ENCODE measurements around the gene CYB561D2. TPM values are rescaled to one million over a fixed set of nuclear protein-coding genes. Genes with fewer than 3 reads are reported as not detected.

Gene CYB561D2
- total and polyA plus RNA-seq, 3 donors from 2014 or later, result 16.0 to 21.1 (median 18.9) TPM

DNA sequence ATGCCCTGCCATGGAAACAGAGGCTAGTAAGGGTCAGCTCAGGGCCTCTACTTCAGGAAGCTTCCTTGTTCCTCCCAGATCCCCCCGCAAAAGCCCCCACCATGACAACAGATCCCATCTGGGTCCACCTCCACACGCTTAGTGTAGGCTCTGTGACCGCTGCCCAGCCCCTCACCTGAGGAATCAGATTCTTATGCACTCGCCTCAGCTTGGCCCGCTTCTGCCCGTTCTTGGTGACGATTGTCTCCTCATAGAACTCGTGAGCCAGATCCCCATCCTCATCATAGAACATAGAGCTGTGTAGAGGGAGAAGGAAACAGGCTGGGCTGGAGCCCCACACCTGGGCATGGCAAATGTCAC, 24.5 kb upstream of the CYB561D2 start:
- H3K36me3 ChIP-seq (ENCODE audit: low read depth, missing control alignments), result no peaks in the 10 kb centered on the region
- TF ChIP-seq POLR2A (IDR thresholded peaks at IDR 0.05), result no peak
- TF ChIP-seq, protein P1, sequence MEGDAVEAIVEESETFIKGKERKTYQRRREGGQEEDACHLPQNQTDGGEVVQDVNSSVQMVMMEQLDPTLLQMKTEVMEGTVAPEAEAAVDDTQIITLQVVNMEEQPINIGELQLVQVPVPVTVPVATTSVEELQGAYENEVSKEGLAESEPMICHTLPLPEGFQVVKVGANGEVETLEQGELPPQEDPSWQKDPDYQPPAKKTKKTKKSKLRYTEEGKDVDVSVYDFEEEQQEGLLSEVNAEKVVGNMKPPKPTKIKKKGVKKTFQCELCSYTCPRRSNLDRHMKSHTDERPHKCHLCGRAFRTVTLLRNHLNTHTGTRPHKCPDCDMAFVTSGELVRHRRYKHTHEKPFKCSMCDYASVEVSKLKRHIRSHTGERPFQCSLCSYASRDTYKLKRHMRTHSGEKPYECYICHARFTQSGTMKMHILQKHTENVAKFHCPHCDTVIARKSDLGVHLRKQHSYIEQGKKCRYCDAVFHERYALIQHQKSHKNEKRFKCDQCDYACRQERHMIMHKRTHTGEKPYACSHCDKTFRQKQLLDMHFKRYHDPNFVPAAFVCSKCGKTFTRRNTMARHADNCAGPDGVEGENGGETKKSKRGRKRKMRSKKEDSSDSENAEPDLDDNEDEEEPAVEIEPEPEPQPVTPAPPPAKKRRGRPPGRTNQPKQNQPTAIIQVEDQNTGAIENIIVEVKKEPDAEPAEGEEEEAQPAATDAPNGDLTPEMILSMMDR (IDR thresholded peaks at IDR 0.05), result no peak
- H3K9me3 ChIP-seq, result no peaks in the 10 kb centered on the region
- H3K4me3 ChIP-seq, result no peak overlapping the region
- DNase-seq, result no peak
- 89 to 90% methylated on average over 8 of the region's 8 CpGs for WGBS, 2 donors
- no peak overlapping the region for H3K27ac ChIP-seq
- intact Hi-C loops (cut with DNase I; ENCODE audit: low total_unique reads), result loop anchor here (10.0 kb wide), 1 partner anchor 71 kb away; no protein-coding TSS in a partner anchor
- peaks cover 41% of the 10 kb centered on the region for H3K4me1 ChIP-seq
- H3K27me3 ChIP-seq, result no peaks in the 10 kb centered on the region

DNA sequence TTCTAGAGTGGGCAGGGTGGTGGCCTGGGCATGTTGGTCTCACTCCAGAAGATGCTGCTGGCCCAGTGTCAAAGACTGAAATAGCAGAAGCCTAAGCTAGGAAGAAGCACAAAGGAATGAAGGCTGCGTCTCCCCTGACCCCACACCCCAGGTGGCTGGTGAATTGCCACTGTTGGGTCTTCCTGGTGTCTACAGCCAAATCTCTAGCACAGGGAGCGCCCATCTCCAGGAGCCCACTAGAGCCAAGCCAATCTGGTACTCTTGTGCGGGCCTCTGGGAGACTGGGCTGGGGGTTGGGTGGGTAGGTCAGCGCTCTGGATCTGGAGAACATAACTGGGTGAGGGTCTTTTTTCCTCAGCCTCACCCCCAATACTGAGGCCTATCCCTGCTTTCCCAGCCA, 23.5 kb upstream of the CYB561D2 start:
- TF ChIP-seq, protein P1 (IDR thresholded peaks at IDR 0.05), result no peak
- Histone ChIP-seq H3K27me3 (no peaks in the 10 kb centered on the region), H3K27ac (peak overlapping the region in 1 of 2 donors; percentile 59), H3K9me3 (no peaks in the 10 kb centered on the region), H3K4me3 (peak overlapping the region; percentile 85 to 88), H3K36me3 (ENCODE audit: low read depth, missing control alignments) (no peaks in the 10 kb centered on the region), H3K4me1 (peaks cover 37% of the 10 kb centered on the region)
- WGBS, 2 donors, result 34 to 64% methylated on average over 2 to 4 of the region's 4 CpGs
- intact Hi-C loops (cut with DNase I; ENCODE audit: low total_unique reads), result loop anchor here (10.0 kb wide), 1 partner anchor 72 kb away; no protein-coding TSS in a partner anchor
- DNase-seq, result no peak

DNA sequence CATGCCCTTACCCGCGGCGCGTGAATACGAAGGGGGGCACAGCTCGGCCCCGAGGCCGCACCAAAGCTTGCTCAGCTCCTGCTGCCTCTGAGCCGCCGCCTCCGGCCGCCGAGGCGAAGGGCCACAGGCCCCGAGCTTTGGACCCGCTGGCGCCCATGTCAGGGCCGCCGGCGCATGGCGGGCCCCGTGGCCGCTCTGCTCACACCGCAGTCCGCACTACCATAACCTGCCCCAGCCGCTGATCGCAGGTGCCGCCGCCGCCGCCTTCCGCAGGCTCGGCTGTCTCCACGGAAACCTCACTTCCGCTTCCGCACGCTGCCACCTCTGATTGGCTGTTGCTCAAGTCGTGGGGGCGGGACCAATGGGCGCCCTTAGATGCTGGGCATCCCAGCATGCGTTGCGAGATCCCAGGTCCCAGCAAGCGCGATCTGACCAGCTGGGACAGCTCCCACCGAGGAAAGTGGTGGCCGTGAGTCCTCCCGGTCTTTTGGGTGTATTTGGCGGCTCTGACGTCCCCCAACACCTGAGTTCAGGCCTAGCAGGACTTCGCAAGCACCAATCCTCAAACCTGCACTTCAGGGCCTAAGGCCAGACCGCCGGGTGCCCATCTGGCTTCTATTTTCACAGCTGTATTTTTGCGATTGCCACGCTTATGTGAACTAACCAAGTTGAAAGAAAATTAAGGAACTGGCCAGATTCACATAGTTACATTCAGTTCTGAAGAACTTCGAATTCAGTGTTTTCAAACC, 22.5 kb upstream of the CYB561D2 start, which contains the start of gene TUSC2:
Gene TUSC2 (minus strand): TSS at position 281 of the 749 bp plus-strand sequence. CDS start 124 bp downstream, at position 157.
- no peaks in the 10 kb centered on the region for H3K9me3 ChIP-seq
- no peaks in the 10 kb centered on the region for H3K27me3 ChIP-seq
- peak; percentile 99 for DNase-seq
- 2 to 3% methylated on average over 9 to 51 of the region's 55 CpGs for WGBS, 2 donors
- H3K27ac ChIP-seq, result peak within 1 kb of the TSS; percentile 45 to 71
- TF ChIP-seq, protein P1 (IDR thresholded peaks at IDR 0.05), result peak in 1 of 3 experiments; percentile 14
- TF ChIP-seq POLR2A (IDR thresholded peaks at IDR 0.05), result no peak
- H3K4me1 ChIP-seq, result peaks cover 30% of the 10 kb centered on the region
- H3K36me3 ChIP-seq (ENCODE audit: low read depth, missing control alignments), result no peaks in the 10 kb centered on the region
- intact Hi-C loops (cut with DNase I; ENCODE audit: low total_unique reads), result loop anchor here (10.0 kb wide), 1 partner anchor 73 kb away; no protein-coding TSS in a partner anchor
- H3K4me3 ChIP-seq, result peak within 1 kb of the TSS; percentile 85 to 88

DNA sequence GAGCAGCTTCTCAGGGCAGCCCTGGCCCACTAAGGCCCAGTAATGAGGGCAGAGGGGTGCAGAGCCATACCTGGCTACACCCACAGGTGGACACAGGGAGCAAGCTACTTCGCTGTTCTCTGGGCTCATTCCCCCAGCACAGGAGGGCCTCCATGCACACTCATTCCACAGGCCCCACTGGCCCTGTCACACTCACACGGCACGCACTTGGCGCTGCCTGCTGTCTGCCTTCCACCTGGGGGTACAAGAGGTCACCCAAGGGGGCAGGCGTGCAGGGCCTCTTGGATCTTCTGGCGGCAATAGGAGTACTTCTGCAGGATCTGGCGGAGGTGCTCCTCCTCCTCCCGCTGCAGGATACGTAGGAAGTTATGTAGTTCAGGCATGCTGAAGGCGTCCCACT, 20.3 kb upstream of the CYB561D2 start:
- H3K9me3 ChIP-seq, result no peaks in the 10 kb centered on the region
- no peak overlapping the region for H3K4me3 ChIP-seq
- H3K4me1 ChIP-seq, result peaks cover 31% of the 10 kb centered on the region
- WGBS, 2 donors, result 88 to 91% methylated on average over 10 of the region's 10 CpGs
- H3K27me3 ChIP-seq, result no peaks in the 10 kb centered on the region
- TF ChIP-seq, protein P1 (IDR thresholded peaks at IDR 0.05), result no peak
- no peak for TF ChIP-seq POLR2A (IDR thresholded peaks at IDR 0.05)
- intact Hi-C loops (cut with DNase I; ENCODE audit: low total_unique reads), result no loop called here
- no peaks in the 10 kb centered on the region for H3K36me3 ChIP-seq (ENCODE audit: low read depth, missing control alignments)
- no peak for DNase-seq
- no peak overlapping the region for H3K27ac ChIP-seq

Measured in testis (tissue), 3 donors.